Kidney capillary endothelial cell (primary cell): ENCODE data around the gene VPS54.

Source experiments
- DNase-seq: peaks from one replicate; pipeline ENCODE4 v3.0.0-alpha.2; 2018; ENCODE audit warnings: low spot score

VPS54 gene

DNA sequence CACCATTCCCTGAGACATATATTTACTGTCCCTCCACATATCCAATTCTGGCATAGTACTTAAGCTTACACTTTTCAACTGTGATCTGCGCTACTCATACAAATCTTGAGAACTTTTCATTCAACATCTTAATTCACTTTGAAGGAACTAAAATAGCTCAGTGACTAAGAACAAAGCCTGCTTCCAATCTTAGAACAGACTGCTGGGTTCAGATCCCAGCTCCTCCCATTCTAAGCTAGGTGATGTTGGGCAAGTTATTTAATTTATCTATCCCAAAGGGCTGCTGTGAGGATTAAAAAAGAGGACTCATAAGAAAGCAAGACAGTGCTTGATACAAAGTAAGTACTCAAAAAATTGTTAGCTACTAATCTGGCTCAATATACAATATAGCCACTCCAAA is 119.6 kb downstream of the VPS54 start:
- no peak for DNase-seq

DNA sequence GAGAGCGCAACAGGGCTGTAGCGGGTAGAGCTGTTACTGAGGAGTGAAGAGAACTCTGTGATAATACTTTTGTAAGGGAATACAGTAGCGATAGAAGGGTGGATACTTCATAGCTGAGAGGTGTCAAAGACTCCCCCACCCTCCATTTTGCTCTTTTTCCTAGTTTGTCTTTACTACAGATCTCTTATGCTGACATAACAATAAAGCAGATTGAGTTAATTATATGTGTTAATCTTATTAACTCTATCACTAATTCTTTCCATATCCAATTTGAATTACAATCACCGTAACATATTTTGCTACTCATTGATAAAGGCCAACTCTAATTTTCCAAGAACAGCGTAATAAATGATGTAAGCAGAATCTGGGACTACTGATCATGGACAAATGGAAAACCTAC is 120.4 kb downstream of the VPS54 start:
- no peak for DNase-seq

DNA sequence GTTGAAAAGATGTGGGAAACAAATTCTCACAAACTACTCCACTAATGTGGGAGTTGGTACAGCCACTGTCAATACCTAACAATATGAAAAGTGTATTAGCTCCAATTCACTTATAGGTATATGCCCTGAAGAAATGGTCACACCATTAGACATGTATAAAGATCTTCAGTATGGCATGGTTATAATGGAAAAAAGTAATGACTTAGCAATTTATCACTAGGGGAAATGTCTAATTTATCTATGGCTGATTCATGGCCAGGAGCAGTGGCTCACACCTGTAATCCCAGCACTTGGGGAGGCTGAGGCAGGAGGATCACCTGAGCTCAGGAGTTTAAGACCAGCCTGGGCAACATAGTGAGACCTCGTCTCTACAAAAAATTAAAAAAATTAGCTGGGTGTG is 125.1 kb downstream of the VPS54 start:
- DNase-seq: no peak

DNA sequence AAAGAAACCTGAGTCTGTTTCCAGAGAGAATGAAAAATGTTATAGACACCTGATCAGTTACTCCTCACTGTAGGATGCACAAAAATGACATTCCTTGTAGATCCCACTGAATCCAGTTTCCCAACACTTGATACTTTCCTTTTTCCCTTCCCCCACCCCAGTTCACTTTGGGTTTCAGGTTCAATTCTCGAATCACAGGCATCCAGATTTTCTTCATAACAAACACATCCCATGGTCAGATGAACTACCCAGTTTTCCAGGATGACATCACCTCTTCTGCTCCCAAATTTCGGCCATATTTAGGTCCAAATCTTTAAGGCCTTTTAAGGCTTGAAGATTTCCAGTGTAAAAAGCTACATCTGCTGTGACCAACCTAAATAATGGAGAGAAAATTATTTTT is 126.1 kb downstream of the VPS54 start:
- no peak for DNase-seq

DNA sequence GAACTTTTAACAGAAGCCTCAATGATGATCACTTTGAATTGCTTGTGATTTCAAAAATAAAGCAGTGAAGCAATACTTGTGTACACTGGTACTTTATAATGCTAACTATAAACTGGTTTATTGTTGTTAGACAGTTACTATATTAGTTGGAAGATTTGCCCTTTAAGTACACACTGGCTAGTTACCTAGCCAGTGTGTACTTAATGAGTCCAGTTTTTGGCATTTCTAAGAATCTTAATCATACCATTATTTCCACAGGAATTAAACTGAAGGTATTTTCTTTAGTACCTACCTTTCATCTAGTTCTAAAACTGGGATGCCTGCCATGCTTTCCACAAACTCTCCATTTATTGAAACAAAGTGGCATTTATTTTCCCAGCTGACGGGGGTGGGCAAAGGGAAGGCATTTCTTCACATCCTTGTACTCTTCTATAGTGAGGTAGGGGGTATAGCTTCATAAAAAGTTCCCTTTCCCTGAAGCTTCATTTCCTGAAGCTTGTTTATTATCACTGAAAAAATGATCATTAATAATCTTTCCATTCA is 127.7 kb downstream of the VPS54 start:
- no peak for DNase-seq

DNA sequence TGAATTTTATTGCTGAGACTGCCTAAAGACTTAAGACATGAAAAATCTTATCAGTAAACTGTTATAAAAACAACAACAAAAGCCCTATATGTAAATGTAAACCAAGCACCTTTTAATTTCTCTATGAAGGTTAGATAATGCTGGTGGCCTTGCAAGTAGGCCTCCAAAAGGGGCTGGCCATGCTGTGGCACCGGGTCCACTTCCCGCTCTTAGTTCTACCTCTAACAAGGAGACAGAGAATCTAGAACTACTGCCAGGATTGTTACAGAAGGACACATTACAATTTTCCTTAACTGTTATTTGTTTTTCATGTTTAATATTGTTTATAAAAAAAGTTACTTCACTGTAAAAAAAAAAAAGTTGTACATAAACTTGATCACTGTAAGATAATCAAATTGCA is 128.6 kb downstream of the VPS54 start:
- DNase-seq: no peak

DNA sequence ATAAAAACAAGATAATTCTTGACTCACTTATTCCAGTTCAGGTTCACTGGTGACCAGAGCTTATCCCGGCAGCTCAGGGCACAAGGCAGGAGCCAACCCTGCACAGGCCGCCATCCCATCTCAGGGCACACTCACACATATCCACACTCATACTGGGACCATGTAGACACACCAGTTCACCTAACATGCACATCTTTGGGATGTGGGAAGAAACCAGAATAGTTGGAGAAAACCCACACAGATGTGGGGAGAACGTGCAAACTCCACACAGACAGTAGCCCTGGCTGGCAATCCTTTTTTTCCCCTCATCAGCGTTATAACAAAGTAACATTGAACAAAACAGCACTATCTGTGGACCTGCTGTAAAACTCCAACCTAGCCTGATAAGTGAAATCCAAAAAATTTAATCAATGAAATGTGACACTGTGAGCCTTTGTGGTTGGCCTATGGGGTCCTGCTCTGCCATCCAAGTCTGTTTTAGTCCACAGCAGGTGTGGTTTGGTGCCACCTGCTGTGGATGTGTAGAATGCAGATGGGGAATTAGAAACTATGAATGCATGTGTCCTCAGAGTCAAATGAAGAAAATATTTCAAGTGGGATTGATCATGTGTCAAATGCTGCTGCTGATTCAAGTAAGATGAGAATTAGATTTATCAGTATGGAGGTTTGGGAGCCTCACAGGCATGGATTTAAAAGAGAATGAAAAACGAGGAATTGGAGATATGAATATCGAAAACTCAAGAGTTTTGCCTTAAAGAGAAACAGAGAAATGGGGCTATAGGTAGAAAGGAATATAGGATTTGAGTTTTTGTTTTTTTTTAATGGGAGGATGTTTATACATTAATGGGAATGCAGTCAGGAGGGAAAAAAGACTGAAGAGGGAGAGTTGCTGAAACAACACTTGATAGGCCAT is 130.5 kb downstream of the VPS54 start:
- peak; percentile 34 for DNase-seq

DNA sequence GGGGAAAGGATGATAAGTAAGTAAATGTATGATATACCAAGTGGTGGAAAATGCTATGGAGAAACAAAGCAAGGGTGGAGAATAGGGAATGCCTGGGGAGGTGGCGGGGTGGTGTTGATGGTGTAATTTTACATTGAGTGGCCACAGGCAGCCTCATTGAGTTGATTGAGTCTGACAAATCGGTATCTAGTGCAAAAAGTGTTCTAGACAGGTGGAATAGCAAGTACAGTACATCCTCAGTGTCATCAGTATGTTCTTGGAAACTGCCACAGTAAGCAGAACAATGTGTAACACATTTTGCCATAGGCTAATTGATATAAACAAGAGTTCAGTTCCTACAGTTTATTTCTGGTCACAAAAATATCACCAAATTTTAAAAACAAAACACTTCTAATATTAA is 131.2 kb downstream of the VPS54 start:
- no peak for DNase-seq

DNA sequence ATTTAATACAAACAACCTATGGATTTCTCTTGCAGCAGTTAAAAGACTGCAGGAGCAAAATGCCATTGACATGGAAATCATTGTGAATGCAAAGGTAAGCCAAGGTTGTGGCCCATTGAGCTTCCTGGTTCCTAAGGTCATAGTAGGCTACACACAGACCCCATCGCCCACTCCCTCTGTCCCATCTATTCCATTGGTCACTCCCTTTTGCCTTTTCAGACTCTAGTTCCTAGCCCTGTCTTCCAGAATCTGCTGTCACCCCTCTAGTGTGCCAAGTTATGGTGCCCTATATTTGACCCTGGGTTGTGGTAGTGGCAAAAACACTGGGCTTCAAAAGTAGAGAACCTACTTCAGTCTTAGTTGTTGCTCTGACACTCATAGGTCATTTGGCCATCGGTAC is 132.8 kb downstream of the VPS54 start:
- no peak for DNase-seq

DNA sequence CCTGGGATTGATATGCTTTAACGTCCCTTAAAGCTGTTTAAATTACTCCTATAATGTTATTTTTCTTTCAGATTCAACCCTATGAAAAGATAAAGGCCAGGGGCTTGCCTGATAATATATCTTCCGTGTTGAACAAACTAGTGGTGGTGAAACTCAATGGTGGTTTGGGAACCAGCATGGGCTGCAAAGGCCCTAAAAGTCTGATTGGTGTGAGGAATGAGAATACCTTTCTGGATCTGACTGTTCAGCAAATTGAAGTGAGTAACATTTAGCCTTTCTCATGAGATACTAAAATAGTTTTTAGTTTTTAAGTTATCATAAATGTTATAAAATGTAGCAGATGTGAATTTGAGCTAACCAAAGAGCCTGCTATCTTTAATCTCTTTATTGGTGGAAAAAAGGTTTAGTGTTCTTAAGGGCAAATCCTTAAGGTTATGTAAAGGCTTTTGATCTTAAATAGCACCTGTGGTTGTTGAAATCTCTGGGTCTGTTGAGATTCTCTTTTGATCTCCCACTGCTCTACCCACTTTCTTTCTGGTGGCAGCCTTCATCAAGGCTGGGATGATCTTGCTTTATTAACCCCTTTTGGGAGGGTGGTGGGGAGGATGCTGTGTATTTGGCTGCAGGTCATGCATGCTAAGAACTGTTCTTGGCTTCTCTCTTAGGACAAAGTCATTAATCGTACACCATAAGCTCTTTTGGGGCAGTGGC is 136.7 kb downstream of the VPS54 start:
- DNase-seq: no peak

DNA sequence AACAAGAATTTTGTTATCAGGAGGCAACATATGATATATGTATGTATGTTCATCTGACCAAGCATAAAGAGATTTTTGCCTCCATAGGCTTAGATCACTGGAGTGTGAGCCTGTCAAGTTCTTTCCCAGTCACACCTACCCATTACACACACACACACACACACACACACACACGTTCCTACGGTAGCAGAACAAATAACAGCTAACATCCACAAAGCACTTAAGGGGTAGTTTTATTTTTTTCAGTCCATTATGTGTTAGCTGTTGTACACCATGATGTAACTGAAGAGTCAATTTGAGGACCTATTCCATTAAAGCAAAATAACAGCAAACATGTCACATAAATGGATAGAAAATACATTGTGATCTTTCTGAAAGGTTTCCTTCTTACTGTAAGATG is 138.0 kb downstream of the VPS54 start:
- DNase-seq: no peak

DNA sequence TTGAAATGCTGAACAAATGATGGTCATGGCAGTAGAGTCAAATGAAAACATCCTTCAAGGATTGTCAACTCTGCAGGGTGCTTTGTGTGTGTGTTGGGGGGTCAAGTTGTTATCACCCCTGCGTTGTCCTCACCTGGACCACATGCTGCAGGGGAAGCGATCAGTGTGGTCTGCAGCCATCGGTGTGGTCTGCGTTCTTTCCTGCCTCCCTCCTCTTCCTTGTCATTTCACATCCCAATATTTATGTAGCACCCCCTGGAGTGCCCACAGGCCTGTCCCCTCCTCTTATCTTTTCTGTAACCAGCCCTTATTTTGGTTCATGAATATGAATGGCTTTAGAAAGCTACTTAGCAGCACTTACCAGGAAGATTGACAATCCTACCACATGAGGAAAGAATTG is 138.6 kb downstream of the VPS54 start:
- DNase-seq: no peak

DNA sequence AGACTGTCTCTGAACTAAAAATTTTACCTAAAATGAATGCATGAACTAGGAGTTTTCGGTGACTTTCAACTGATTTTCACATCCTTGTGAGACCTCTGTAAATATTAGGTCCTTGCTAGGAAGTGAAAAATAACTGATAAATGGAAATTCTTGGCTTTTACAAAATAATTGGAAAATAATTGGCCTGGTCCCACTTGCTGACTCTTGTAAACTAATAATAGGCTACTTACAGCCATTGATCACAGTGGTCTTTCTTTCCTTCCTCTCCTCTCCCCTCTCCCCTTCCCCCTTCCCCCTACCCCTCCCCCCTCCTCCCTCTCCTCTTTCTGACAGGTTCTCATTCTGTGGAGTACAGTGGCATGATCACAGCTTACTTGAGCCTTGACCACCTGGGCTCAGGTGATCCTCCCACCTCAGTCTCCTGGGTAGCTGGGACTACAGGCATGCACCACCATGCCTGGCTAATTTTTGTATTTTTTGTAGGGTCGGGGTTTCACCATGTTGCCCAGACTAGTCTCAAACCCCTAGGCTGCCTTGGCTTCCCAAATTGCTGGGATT is 139.3 kb downstream of the VPS54 start:
- no peak for DNase-seq

DNA sequence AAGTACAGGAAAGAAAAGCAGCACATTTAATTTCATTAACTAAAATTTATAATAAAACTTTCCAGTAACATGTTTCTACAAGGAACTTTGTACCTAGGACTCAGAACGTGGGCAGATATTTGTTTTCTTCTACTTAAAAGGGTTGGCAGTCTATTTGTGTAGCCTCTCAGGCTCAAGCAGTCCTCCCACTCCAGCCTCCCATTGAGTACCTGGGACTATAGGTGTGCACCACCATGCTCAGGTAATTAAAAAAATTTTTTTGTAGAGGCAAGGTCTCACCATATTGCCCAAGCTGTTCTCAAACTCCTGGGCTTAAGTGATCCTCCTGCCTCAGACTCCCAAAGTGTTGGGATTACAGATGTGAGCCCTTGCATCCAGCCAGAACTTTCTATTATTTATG is 140.7 kb downstream of the VPS54 start:
- DNase-seq: no peak

DNA sequence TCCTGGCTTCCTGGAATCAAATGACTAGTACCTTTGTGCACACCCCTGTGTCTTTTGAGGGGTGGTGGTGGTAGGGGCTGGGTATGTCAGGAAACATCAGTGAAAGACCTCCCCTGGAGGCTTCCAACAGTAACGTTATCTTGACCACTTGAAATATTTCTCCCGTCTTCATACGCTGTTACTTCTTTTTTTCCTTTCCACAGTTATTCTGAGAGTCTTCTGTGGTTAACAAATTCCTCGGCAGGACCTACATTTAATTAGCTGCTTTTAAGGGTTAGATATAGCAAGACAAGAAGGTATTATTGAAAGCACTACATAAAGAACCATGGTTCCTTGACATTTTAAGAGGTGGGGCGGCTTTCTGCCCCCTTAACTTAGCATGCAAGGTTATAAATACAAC is 142.9 kb downstream of the VPS54 start:
- no peak for DNase-seq

DNA sequence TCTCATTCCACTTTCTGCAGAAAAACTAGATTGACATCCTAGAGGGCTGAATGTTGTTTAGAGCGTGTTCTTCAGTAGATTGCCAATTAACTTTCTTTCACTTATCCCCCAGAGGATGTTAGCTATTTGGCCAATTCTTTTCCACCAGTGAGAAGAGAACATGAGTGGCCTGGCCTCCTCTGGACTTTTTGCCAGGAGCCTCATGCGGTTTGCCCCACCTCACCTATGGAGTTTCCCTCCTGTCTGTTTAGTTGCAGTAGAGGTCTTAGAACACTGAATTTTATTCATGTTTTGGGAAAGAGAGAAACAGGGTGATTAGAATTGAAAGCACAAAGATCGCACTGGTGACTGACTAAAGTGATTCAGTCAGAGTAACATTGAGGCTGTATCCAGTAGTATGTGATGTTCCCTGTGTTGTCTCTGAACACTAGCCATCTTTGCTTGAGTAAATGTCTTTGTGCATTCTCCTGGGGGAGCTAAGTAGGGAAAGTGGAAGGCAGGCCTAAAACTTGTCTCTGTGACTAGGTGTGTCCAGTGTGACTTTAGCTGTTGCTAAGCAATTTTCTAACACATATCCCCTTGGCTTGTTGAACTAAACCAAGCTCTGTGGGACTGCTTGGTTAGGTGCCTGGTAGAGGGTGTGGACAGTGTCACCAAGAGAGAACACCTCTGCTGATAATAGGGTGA is 143.5 kb downstream of the VPS54 start:
- DNase-seq: no peak

DNA sequence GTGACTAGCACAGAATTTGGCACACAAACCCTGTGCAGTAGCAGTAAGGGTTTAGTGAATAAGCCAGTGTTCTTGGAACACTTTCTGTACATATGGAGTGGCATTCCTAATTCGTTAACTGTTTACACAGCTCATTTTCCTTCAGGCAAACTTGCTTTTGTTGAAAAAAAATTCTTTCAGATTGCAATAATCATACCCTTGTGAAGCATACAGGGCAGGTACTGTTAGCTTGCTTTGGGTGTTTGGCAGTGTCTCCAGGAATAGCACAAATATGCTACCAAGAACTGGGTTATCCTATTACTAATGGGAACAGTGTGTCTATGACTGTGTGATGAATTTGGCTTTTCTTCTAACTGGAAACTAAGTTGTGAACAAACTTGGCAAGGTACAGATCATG is 144.1 kb downstream of the VPS54 start:
- DNase-seq: no peak

DNA sequence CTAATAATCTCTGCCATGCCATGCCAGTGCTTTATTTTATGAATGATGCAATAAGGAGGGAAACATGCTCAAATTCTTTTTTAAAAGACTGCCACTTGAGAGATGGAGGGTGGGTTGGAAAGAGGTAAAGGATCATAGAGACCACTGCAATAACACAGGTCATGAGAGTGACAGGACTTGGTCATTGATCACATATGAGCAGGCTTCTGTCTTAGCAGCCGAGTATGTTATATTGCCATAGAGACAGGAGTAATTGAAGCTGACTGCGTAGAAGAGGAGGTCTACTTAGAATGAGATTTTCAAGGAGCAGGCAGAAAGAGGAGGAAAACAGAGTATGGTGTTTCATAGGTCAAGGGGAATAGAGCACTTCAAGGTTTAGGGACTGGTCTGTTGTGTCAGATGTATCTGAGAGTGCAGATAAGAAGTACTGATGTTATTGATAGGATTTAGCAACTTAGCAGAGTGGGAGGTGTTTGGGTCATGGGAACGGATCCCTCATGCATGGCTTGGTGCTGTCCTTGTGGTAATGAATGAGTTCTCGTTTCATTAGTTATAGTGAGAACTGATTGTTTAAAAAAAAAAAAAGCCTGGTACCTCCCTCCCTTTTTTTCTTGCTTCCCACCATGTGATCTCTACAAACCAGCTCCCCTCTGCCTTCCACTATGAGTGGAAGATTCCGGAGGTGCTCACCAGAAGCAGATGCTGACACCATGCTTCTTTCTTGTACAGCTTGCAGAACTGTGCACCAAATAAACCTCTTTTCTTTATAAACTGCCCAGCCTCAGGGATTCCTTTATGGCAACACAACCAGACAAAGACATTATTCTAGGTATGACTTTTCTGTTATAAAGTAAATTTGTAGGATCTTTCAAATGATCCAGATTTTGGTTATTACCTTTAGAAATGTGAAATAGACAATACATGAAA is 144.8 kb downstream of the VPS54 start:
- no peak for DNase-seq

DNA sequence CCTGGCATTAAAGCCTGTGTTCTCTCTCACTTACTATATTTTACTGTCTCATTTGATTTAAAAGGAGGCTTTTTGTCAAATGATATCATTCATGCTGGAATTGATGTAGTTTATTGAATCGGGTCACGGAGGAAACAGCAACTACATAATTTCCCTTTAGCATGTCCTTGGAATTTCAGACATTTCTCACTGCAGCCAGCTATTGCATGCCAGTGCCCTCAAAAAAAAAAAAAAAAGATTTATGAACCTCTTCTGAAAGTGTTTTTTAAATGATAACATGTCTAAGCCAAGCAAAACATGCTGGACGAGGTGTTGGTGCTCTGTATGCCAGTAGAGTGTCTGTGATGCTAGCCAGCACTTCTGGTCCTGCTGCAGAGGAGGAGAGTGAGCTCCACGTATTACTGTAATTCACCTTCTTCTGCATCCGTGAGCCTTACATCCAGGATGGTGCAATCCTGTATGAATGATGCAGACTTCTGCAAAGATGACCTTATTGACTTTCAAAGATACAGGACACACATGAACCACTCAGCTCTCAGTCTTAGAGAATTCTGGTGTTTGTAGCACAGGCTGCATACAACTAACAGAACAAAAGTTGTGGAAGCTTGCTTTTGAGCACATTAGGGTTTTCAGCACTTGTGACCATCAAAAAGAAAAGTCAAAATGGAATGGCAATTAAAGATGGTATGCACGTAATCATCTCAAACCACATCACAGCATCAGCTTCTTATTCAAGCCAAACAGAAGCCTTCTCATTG is 146.5 kb downstream of the VPS54 start:
- no peak for DNase-seq

DNA sequence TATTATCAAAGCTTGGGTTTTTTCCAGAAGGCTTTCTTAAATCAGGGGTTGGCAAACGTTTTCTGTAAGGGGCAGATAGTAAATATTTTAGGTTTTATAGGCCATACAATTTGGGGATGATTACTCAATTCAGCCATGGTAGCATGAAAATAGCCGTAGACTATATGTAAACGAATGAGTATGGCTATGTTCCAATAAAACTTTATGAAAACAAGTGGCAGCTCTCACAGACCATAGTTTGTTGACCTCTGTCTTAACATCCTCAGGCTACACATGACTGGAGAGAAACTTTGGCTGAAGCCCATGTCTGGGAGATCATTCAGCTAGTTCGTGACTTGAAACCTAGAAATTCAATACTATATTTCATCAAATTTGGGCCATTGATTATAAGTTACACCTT is 147.4 kb downstream of the VPS54 start:
- DNase-seq: no peak

DNA sequence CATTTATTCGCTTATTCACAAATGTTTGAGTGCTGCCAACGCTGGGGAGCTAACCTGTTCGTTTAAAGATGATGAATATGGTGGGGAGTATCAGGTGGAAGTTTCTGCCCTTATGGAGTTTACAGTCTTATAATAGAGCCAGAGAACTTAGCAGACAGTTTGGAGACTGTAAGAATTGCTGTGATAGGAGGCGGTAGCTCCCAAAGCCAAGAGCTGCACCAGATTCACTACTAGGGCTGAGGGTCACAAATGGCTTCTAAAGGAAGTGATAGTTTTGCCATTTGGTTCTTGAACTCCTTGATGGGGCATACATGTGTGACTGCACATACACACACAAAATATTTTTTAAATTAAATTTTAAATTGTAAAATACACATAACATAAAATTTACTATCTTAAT is 148.5 kb downstream of the VPS54 start:
- no peak for DNase-seq
